Adipose tissue (tissue), 3 donors: ENCODE measurements around the gene TMC1. TPM values are rescaled to one million over a fixed set of nuclear protein-coding genes. Genes with fewer than 3 reads are reported as not detected.

ENCODE experiments used
- H3K27ac ChIP-seq: one replicate; pipeline ENCODE4 v1.5.1; 2013; ENCODE audit warnings: low read depth, low read length
- WGBS, 3 donors: extraction: QIAGEN DNeasy Blood & Tissue Kit; methylation state at CpG; one replicate each; pipeline ENCODE4 v1.1.7; 2013; 5-methylcytosine and 5-hydroxymethylcytosine counted together
- polyA plus RNA-seq, 3 donors: library from polyadenylated mRNA; stranded (reverse); fragments of 200-250 nt; gene quantifications; one replicate each; pipeline ENCODE4 v1.2.3, GENCODE V29; 2013
- donor health status: healthy with polysubstance abuse.
- donor health status: Bipolar disorder and iron deficiency.
- donor health status: healthy.

Gene TMC1
- polyA plus RNA-seq, 3 donors: 0.19 to 1.9 TPM; not detected in 1

DNA sequence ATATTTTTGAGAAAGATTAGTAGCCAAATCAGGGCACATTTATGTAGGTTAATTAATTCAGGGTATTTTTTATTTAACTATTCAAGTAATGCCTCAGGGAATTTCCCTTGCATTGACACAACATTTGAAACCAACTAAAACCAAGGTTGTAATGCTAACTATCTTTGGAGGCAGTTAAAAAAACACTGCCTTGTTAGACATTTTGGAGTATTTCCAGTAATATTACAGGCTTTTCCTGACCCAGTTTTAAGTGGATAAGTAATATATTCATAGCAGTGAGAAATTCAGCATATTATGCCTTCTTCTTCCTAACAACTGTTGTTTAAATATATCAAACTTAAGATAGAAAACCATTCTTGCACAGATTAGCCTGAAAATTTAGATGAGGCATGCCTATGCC is 175.1 kb downstream of the TMC1 start:
- no peak overlapping the region for H3K27ac ChIP-seq

GRCh38 chr9:72701510-72701909 is 180.1 kb downstream of the TMC1 start:
- no peak overlapping the region for H3K27ac ChIP-seq
- WGBS, 3 donors: 93 to 97% (median 96%) methylated on average over 3 of the region's 3 CpGs

DNA sequence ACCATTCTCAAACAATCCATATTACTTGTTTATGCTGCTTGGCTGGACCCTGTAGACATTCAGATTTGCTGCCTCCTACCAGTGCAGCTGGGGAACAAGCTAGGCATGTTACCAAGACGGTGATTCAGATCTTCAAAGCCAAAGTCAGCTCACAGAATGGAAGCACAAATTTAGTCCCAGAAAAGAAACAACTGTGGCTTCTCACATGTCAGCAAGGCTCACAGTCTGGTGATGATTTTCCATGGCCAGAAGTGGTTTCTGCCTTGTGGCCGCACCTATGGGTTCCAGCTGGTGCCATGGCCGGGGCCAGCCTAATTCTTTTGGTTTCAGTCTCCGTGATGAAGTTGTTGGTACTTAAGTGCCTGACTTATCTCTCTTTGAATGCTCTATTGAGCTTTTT is 182.2 kb downstream of the TMC1 start:
- H3K27ac ChIP-seq: no peak overlapping the region
- 70 to 86% (median 86%) methylated on average over 4 of the region's 4 CpGs for WGBS, 3 donors

DNA sequence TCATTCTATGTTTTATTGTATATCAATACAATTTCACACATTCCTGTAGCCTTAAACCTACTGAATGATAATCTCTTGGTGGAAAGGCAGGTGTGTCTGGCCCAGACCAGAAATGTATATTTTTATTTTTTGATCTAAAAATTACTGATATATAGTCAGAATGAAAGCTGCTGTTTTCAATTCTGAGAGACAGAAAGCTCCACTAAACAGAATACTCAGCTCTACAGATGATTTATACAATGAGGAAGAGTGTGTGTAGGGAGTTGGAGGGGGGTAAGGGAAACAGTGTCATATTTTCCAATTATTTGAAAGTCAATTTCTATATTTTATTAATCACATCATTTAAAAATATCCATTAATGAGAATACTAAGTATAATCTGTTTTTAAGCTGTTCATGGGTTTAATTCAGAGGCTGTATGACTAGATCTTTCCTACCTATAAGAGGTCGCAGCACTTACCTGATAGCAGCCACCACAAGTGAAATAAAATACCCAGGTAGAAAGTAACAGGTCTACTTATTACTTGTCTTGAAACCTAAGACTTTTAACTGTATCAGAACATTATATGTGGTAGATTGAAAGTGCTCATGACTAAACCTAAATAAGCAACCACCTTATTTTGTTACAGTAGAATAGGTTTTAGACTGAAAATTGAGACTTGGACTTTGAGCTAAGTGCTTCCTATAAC is 183.4 kb downstream of the TMC1 start:
- no peak overlapping the region for H3K27ac ChIP-seq
- WGBS, 3 donors: 94 to 98% (median 98%) methylated on average over 1 of the region's 1 CpG

GRCh38 chr9:72718503-72718902 is 197.1 kb downstream of the TMC1 start:
- H3K27ac ChIP-seq: no peak overlapping the region
- WGBS, 3 donors: 75 to 92% (median 85%) methylated on average over 3 of the region's 3 CpGs

DNA sequence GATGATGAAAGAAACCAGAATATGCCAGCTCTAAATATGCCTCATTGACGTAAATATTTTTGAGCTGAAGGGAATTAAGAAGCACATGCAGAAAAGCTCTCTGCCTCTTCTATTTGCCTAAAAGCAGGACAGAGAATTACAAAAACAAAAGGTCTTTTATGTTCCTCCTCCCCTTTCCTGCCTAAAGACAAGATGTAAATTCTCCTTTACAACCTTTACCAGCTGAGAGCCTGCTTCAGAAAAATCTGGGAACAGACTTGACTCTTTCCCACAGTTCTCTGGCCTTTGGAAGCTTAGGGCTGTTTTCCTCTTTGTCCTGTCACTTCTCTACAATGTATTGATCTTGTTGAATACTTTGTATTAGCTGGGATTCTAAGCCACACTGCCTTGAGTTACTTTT is 199.7 kb downstream of the TMC1 start:
- 58 to 93% (median 78%) methylated on average over 1 of the region's 1 CpG for WGBS, 3 donors
- no peak overlapping the region for H3K27ac ChIP-seq

GRCh38 chr9:72726947-72727346 is 205.5 kb downstream of the TMC1 start:
- WGBS, 3 donors: 31 to 57% (median 56%) methylated on average over 2 of the region's 2 CpGs
- H3K27ac ChIP-seq: no peak overlapping the region

- no peak overlapping the region for H3K27ac ChIP-seq
Observed at GRCh38 chr9:72728031-72728770, 206.8 kb downstream of the TMC1 start.

GRCh38 chr9:72733895-72734294 is 212.5 kb downstream of the TMC1 start:
- no peak overlapping the region for H3K27ac ChIP-seq

- 35 to 50% (median 44%) methylated on average over 1 of the region's 1 CpG for WGBS, 3 donors
- H3K27ac ChIP-seq: no peak overlapping the region
Observed at GRCh38 chr9:72734631-72735030, 213.2 kb downstream of the TMC1 start.

DNA sequence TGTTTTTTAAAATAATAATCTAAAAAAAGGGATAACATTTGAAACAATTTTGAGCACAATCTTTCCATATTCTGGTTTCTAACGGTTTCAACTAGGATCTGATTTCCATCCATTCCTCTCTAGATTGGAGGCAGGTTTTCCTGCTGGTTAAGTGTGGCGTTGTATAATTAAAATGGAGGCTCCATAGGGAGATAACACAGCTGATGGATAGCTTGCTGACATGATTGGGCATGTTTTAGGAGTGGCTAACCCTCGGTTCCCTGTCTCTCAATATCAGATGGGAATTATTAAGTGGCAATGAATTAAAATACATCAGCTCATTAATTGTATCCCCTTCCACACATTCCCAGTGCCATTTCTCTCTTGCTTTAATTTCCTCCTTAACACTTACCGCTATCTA is 222.4 kb downstream of the TMC1 start:
- WGBS, 3 donors: 71 to 85% (median 73%) methylated on average over 4 of the region's 4 CpGs

DNA sequence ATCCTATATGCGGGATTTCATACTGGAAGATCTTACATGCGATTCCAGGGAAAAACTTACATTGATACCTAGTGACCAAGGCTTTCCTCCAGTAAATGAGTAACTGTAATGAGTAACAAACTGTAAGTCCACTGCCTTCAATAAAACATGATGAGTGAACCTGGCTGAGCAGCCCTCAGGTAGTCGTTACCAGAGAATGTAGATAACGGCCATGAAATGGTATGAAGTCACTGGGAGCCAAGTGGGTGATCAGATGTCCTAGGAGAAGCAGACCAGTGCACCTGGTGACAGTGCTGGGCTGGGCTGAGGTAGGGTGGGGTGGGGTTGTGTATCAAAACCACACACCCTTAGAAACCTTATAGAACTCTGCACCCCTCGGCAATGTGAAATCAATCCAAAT is 227.9 kb downstream of the TMC1 start:
- WGBS, 3 donors: 63 to 94% (median 93%) methylated on average over 5 of the region's 5 CpGs

More for the DNA sequence above, 222.4 kb downstream of the TMC1 start:
- H3K27ac ChIP-seq: no peak overlapping the region

GRCh38 chr9:72751541-72751940 is 230.1 kb downstream of the TMC1 start:
- WGBS, 3 donors: 46 to 82% (median 66%) methylated on average over 1 of the region's 1 CpG
- no peak overlapping the region for H3K27ac ChIP-seq

More for the DNA sequence above, 227.9 kb downstream of the TMC1 start:
- no peak overlapping the region for H3K27ac ChIP-seq

DNA sequence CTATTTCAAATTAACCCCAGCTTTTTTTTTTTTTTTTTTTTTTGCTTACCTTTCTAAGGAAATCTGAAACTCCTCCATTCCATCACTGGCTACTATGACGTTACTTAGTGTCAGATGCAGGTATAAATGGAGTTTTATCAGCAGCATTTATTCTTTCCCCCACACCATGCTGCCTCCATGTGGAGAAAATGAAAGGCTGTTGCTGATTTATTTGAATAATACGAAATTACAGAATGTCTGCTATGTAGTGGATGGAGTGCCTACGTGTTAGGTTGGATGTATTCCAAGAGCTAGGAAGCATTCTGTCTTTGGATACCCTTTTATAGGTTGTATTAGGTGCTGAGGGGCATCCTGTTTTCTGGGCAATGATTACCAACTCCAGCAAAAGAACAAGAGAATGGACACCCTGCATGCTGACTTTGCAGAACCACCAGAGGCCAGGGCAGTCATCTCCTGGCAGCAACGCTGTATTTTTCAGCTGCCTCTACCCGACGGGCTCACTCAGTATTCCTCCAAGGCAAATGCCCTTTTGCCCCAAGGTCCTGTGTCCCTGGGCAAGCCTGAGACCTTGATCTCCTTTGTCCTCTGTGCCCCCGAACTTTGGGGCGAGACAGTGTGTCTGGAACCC is 232.0 kb downstream of the TMC1 start:
- WGBS, 3 donors: 64 to 69% (median 65%) methylated on average over 8 of the region's 8 CpGs
- no peak overlapping the region for H3K27ac ChIP-seq

DNA sequence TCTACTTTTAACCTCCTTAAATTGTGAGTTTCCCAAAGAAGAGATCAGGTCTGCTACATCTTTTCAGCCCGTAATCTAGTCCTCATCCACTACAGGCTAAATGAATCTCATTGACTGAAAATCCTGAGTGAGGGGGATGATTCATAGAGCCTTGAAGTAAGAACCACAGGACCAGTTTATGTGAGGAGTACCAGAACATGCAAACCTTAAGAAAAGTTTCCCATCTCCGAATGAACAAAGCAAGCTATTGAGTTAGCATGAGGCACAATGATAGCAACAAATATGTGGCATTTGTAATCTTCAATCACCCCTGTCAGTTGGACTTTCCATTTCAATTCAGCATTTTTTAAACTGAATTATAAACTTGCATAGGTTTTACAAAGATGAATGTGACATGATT is 234.4 kb downstream of the TMC1 start:
- H3K27ac ChIP-seq: no peak overlapping the region
- 90 to 96% (median 91%) methylated on average over 2 of the region's 2 CpGs for whole genome bisulfite sequencing, 3 donors

DNA sequence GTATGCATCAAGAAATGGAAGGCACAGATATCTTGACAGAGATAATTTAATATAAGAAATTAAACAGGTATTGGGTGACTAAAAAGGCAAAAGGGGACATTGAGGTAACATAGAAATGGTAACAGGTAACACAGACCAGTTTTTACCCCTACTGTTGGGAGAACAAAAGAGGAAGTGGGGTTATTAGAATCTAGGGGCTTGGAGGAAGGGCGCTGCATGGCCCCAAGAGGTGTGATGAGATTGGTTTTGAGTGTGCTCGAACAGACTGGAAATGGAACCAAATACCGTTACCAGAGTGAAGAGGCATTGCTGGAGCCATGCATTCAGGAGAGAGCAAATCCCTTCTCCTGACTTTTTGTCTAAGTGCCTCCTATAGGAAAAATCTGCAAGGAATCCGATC is 237.5 kb downstream of the TMC1 start:
- 83 to 93% (median 88%) methylated on average over 4 of the region's 4 CpGs for WGBS, 3 donors

GRCh38 chr9:72763022-72763421 is 241.6 kb downstream of the TMC1 start:
- WGBS, 3 donors: 74 to 84% (median 83%) methylated on average over 2 of the region's 2 CpGs
- no peak overlapping the region for H3K27ac ChIP-seq

More for the DNA sequence above, 237.5 kb downstream of the TMC1 start:
- no peak overlapping the region for H3K27ac ChIP-seq

- H3K27ac ChIP-seq: no peak overlapping the region
- WGBS, 3 donors: 72 to 81% (median 77%) methylated on average over 5 of the region's 5 CpGs
Observed at GRCh38 chr9:72769546-72769945, 248.1 kb downstream of the TMC1 start.

DNA sequence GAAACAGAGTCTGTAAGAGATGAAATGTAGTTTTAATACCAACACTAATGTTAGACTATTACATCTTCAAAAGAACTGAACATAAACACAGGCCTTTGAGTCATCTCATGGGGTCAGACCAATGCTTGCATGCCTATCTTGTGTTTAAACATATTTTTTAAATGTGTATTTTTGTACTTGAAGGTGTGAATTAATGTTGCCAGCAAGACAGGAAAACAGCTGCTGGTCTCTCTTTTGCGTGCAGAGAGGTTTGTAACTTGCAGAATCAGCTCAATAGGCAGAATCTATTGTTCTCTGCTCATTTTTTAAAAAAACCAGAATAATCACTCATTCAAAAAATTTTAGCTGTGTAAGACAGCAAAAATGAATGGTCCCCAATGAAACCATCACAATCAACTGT is 251.3 kb downstream of the TMC1 start:
- 67 to 86% (median 71%) methylated on average over 1 of the region's 1 CpG for WGBS, 3 donors
- H3K27ac ChIP-seq: no peak overlapping the region

DNA sequence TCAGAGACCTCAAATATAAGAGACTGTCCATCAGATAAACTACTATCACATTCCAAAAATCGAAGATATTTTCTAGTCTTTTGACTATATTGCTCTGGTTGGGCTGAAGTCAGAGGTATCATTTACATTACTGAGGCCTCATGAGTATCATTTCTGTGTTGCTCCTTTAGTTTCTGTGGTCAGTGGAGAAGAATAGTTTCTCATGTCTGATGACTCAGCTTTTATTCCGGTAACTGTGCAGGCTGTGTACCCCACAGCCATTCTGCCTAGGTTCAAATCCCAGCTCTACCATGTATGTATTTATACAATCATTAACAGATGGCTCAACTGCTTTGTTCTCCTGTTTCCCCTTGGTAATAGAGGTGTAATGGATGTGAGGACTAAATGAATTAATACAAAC is 252.2 kb downstream of the TMC1 start:
- H3K27ac ChIP-seq: no peak overlapping the region
- 54 to 66% (median 62%) methylated on average over 2 of the region's 2 CpGs for WGBS, 3 donors
